Activated naive CD8-positive, alpha-beta T cell treated with anti-CD3 and anti-CD28 coated beads, Interleukin-2, amount 50 U/mL, for 16 hours (primary cell): ENCODE results near the gene MLLT10.
"Not testable (repeated sequence)": the region's sequence is repeated elsewhere in the genome, so short reads cannot be mapped to it uniquely, and the experiment has no call there.

Experiments used
- DNase-seq: peaks from one replicate; pipeline ENCODE4 v3.0.0-alpha.2; 2020; ENCODE audit warnings: low read depth, low spot score

Gene MLLT10

GRCh38 chr10:21579291-21579690, 45.3 kb downstream of the MLLT10 start:
- DNase-seq = no peak

GRCh38 chr10:21581421-21581834, 47.4 kb downstream of the MLLT10 start:
- not testable (repeated sequence) for DNase-seq

DNA sequence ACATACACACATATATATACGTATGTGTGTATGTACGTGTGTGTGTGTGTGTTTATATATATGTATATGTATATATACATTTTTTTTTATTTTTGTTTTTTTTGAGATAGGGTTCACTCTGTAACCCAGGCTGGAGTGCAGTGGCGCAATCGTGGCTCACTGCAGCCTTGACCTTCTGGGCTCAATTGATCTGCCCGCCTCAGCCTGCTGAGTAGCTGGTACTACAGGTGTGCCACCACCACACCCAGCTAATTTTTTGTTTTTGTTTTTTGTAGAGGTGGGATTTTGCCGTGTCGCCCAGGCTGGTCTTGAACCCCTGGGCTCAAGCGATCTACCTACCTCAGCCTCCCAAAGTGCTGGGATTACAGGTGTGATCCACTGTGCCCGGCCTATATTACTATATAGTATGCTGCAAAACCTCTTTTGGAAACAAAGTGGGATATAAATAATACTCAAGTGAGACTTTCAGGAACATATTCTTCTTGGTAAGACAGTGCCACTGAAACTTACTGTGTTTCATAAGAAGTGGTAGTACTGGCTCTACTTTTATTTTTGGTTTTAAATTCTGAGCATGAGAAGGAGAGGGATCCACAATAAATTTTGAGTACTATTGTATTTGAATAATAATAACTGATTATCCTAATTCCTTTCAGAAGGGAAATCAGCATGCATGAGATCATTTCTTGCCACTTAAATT, 51.0 kb downstream of the MLLT10 start:
- no peak for DNase-seq

DNA sequence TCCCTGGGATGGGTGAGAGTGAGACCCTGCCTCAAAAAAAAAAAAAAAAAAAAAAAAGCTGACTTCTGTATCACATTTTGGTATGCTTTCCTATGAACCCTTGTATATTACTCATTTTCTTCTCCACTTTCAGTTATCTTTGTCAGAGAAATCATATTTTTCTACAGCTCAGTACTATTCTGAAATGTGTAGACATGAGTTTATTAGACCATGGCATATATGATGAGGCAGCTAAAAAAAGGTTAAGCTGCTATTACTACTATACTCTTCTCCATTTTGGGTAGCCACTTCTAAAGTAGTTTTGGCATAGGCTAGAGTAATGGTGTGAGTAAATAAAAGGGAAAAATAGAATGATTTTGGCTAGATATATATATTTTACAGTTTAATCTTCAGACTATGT, 53.4 kb downstream of the MLLT10 start:
- DNase-seq = no peak

DNA sequence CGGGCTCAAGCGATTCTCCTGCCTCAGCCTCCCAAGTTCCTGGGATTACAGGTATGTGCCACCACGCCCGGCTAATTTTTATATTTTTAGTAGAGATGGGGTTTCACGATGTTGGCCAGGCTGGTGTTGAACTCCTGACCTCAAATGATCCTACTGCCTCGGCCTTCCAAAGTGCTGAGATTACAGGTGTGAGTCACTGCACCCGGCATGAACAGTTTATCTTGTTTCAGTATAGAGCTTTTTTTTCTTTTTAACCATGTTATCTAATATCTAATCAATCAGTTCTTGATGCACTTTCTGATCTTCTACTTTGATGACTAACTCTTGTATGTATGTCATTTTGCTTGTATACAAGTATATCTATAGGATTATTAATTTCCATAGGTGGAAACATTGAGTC, 54.1 kb downstream of the MLLT10 start:
- DNase-seq = not testable (repeated sequence)

DNA sequence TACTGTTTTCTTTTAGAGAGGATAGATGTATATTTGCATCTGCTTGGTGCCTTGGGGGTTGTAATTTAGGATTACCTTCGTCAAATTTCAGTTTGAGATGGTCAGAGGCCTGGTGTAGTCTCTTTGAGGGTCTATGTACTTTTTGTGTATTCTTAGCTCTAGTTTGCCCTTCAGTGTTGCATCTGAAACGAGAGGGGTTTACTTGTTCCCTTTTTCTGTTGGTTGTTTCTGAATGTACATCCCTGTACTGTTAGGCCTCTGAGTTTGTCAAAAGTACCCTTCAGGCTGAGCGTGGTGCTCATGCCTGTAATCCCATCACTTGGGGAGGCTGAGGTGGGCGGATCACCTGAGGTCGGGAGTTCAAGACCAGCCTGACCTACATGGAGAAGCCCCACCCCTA, 60.0 kb downstream of the MLLT10 start:
- DNase-seq = no peak

- no peak for DNase-seq
Measured at GRCh38 chr10:21599582-21599981, 65.5 kb downstream of the MLLT10 start.

GRCh38 chr10:21600804-21601433, 66.9 kb downstream of the MLLT10 start:
- DNase-seq = no peak

- DNase-seq = no peak
Measured at GRCh38 chr10:21602313-21602712, 68.3 kb downstream of the MLLT10 start.

DNA sequence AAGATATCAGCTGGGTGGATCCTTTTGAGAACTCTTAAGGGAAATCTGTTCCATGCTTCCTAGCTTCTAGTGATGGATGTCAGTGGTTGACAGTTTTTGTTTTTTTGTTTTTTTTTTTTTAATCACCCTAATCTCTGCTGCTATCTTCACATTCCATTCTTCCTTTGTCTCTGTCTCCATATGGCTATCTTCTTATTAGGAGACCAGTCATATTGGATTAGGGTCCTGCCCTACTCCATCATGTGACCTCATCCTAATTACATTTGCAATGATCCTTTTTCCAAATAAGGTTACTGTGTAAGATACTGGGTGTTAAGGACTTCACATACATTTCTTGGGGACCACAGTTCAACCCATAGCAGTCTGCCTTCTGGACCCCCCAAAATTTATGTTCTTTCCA, 69.7 kb downstream of the MLLT10 start:
- DNase-seq = no peak

GRCh38 chr10:21604651-21605050, 70.6 kb downstream of the MLLT10 start:
- DNase-seq = no peak

DNA sequence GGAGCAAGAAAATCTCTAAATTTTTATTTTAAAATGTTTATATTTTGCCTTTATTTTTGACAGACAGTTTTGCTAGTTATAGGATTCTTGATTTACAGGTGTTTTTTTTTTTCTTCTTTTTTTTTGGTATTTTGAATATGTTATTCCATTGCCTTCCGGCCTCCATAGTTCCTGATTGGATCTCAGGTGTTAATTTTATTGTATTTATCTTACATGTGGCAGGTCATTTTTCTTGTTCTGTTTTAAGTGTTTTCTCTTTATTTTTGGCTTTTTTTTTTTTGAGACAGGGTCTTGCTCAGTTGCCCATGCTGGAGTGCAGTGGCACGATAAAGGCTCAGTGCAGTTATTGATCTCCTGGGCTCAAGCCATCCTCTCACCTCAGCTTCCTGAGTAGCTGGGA, 73.9 kb downstream of the MLLT10 start:
- DNase-seq = no peak

- DNase-seq = no peak
Measured at GRCh38 chr10:21614000-21614399, 80.0 kb downstream of the MLLT10 start.

DNA sequence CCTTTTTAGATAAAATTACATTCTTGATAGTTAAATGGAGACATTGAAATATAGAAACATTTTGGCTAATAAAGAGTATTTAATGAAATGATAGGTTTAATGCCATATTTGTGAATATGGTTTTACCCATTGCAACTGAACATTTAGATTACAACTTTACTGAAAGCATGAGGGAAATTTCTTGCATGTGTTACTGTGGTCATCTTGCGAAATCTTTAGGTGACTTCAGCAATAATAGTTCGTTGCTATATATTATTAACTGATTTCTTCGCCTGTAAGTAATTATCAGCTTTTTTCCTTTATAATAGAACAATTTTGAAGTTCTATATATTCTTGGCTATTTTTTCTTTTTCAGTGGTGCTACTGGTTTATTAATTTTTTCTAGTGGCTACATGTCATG, 83.2 kb downstream of the MLLT10 start:
- no peak for DNase-seq

- DNase-seq = no peak
Measured at GRCh38 chr10:21623291-21623690, 89.3 kb downstream of the MLLT10 start.

GRCh38 chr10:21624421-21624820, 90.4 kb downstream of the MLLT10 start:
- DNase-seq = not testable (repeated sequence)

GRCh38 chr10:21624951-21625350, 90.9 kb downstream of the MLLT10 start:
- no peak for DNase-seq

GRCh38 chr10:21625623-21626229, 91.7 kb downstream of the MLLT10 start:
- DNase-seq = no peak

DNA sequence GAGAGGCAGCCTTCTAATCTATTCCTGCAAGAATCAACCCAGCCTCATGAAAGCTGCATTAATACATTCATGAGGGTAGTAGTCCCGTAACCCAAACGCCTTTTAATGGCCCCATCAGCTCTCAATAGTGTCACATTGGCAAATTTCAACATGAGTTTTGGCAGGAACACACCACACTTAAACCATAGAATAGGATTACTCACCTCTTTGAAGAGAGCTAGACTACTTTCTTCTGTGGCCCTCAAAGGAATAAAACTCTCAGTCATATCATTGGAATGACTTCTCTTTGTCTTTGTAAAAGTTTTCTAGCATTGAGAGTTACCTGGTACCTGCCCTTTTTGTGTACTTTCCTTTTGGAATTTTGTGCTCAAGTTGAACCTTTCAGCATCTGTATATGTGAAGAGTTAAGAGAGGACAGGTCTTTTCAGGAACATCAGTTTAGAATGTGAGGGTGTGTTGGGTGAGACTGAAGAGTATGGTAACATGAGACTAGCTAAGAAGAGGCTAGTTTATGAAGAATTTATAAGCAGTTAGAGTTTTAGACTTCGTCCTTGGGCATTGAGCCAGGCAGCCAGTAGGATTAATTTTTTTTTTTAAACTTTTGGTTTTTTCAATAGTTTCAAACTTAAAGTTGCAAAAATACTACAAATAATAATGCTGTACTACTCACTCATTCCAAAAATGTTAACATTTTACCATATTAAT, 92.6 kb downstream of the MLLT10 start:
- DNase-seq = no peak

DNA sequence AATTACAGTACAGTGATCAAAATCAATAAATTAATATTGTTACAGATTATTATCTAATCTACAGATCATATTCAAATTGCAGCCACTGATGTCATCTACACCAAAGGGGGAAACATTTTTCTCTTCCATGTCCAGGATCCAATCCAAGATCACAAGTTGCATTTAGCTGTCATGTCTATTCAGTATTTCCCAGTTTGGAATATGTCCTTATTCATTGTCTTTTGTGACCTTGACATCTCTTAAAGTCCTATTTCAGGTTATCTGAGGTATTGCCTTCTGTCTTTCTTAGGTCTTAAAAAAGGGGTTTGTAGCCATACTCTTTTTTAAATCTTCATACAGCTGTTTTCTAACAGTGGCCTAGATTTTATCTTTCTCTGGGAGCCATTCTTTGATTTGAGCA, 93.3 kb downstream of the MLLT10 start:
- DNase-seq = no peak

GRCh38 chr10:21628023-21628422, 94.0 kb downstream of the MLLT10 start:
- no peak for DNase-seq

DNA sequence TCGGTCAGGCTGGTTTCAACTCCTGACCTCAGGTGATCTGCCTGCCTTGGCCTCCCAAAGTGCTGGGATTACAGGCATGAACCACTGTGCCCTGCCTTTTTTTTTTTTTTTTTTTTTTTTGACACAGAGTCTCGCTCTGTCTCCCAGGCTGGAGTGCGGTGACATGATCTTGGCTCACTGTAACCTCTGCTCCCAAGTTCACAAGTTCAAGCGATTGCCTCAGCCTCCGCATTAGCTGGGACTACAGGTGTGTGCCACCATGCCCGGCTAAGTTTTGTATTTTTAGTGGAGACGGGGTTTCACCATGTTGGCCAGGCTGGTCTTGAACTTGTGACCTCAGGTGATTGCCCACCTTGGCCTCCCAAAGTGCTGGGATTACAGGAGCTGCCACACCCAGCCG, 94.6 kb downstream of the MLLT10 start:
- not testable (repeated sequence) for DNase-seq
